Measurements from ENCODE around the gene ESR2.
"Not testable (repeated sequence)": the region's sequence is repeated elsewhere in the genome, so short reads cannot be mapped to it uniquely, and the experiment has no call there.

The ESR2 gene

GRCh38 chr14:64196814-64197411, 97.3 kb downstream of the ESR2 start:
- DNase-seq (ENCODE audit: low read depth) = no peak

- no peak for DNase-seq (ENCODE audit: low read depth)
Measured at GRCh38 chr14:64196056-64196455, 98.1 kb downstream of the ESR2 start.

GRCh38 chr14:64195199-64195598, 99.0 kb downstream of the ESR2 start:
- no peak for DNase-seq (ENCODE audit: low read depth)

- no peak for DNase-seq (ENCODE audit: low read depth)
Measured at GRCh38 chr14:64194404-64194803, 99.8 kb downstream of the ESR2 start.

- DNase-seq (ENCODE audit: low read depth) = no peak
Measured at GRCh38 chr14:64193821-64194220, 100.3 kb downstream of the ESR2 start.

GRCh38 chr14:64191756-64192155, 102.4 kb downstream of the ESR2 start:
- DNase-seq (ENCODE audit: low read depth) = no peak

- DNase-seq (ENCODE audit: low read depth) = no peak
Measured at GRCh38 chr14:64190974-64191502, 103.1 kb downstream of the ESR2 start.

DNA sequence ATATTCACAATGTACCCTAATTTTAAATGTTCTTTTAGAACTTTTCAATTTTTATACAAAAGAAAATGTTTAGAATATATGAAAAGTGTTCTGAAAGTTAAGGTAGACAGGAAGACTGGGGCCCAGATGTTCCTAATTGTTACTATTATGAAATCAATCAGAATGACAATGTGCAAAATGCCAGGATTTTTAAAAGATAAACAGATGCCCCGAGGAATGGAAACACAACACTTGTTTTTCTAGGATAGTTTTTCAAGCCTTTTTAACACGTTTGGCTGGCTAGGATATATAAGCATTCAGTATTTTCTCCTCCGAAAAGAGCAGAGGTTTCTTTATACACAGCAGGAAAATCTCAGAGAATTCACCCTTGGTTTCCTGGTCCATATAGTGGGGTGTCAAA, 106.8 kb downstream of the ESR2 start:
- DNase-seq (ENCODE audit: low read depth) = no peak

GRCh38 chr14:64186231-64187129, 107.7 kb downstream of the ESR2 start:
- DNase-seq (ENCODE audit: low read depth) = no peak

DNA sequence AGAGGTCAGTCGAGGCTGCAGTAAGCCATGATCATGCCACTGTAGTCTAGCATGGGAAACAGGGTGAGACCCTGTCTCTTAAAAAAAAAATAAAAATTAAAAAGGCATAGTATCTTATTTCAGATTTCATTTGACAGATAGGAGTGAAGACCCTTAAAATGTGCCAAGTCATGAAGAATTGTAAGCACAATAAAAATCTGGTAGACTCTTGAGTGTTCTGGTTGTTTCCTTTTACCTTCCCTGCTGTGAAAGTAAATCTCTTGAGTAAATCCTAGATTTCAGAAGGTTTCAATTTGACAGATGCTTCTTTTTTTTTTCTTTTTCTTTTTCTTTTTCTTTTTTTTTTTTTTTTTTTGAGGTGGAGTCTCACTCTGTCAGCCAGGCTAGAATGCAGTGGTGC, 109.0 kb downstream of the ESR2 start:
- DNase-seq (ENCODE audit: low read depth) = no peak

- no peak for DNase-seq (ENCODE audit: low read depth)
Measured at GRCh38 chr14:64184103-64184729, 110.0 kb downstream of the ESR2 start.

DNA sequence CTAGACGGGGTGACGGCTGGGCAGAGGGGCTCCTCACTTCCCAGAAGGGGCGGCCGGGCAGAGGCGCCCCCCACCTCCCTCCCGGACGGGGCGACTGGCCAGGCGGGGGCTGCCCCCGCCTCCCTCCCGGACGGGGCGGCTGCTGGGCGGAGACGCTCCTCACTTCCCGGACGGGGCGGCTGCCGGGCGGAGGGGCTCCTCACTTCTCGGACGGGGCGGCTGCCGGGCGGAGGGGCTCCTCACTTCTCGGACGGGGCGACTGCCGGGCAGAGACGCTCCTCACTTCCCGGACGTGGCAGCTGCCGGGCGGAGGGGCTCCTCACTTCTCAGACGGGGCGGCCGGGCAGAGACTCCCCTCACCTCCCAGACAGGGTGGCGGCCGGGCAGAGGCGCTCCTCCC, 111.3 kb downstream of the ESR2 start:
- DNase-seq (ENCODE audit: low read depth) = not testable (repeated sequence)

DNA sequence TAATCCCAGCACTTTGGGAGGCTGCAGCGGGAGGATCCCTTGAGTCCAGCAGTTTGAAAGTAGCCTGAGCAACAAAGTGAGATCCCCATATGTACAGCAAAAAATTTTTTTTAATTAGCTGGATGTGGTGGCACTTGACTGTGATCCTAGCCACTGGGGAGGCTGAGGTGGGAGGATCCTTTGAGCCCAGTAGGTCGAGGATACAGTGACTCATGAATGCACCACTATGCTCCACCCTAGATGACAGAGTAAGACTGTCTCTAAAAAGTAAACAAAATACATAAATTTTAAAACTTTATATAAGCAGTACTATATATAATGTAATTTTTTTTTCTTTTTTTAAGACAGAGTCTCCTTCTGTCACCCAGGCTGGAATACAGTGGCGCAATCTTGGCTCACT, 115.4 kb downstream of the ESR2 start:
- no peak for DNase-seq (ENCODE audit: low read depth)

GRCh38 chr14:64176330-64176729, 117.8 kb downstream of the ESR2 start:
- DNase-seq (ENCODE audit: low read depth) = no peak

GRCh38 chr14:64174922-64175782, 119.0 kb downstream of the ESR2 start:
- no peak for DNase-seq (ENCODE audit: low read depth)

GRCh38 chr14:64170181-64170580, 124.0 kb downstream of the ESR2 start:
- DNase-seq (ENCODE audit: low read depth) = no peak

- no peak for DNase-seq (ENCODE audit: low read depth)
Measured at GRCh38 chr14:64159588-64159987, 134.6 kb downstream of the ESR2 start.

- no peak for DNase-seq (ENCODE audit: low read depth)
Measured at GRCh38 chr14:64158608-64159007, 135.6 kb downstream of the ESR2 start.

DNA sequence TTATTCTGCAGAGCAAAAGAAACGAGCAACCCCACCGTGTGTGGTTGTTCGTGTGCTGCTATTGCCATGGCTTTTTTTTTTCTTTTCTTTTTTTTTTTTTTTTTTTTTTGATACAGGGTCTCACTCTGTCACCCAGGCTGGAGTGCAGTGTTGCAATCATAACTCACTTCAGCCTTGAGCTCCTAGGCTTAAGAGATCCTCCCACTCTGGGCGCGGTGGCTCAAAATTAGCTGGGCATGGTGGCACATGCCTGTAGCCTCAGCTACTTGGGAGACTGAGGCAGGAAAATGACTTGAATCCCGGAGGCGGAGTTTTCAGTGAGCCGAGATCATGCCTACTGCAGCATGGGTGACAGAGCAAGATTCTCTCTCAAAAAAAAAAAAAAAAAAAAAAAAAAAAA, 144.2 kb downstream of the ESR2 start:
- DNase-seq (ENCODE audit: low read depth) = no peak

DNA sequence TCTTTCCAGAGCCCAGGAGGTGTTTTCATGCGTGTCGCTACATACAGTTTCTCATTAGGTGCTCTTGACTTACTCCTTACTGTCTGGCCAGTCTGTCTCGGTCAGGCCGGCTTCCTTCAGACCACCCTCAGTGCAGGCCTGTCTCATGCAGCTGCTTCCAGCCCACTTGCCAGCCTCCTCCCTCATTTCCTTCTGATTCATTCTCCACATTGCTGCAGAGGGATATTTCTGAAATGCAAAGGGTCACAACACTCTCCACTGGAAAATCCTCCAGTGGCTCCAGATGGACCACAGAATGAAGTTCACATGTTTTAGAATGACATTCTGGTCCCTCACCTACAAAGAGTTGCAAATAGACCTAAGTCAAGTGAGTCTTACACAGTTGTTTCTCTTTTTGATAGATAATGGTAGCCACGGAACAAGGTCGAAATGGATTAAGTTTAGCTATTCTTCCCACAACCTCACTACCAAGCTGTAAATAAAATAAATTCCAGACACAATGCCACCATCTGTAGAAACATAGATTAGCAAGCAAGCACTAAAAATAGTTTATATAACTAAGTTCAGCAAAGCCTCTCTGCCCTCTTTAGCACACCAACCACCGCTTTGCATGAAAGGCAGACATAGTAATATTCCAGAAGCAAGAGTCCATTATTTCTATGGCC, 146.9 kb downstream of the ESR2 start:
- no peak for DNase-seq (ENCODE audit: low read depth)

DNA sequence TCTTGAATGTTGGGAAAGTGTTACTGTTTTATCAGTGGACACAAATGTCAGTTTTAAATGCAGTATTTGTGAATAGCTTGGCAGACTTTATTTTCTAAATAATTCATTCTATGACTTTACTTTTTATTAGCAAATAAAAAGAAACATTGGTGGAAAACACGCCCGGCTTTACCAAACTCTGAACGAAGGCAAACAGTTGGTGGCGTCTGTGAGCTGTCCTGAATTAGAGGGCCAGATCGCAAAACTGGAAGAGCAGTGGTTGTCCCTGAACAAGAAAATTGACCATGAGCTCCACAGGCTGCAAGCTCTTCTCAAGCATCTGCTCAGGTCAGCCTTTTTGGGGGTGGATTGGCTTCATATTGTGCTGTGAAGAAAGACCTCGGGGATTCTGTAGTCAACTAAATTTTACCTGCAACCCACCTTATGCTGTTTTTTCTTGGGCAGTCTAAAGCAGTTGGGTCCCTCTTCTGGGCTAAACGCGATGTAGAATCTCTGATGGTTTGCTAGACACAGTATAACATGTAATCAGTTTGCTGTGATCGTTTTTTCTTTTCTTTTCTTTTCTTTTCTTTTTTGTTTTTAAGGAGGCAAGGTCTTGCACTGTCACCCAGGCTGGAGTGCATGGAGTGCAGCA, 156.4 kb downstream of the ESR2 start:
- no peak for DNase-seq (ENCODE audit: low read depth)

All from stimulated activated CD8-positive, alpha-beta memory T cell treated with anti-CD3 and anti-CD28 coated beads, Interleukin-15, amount 100 ng/mL, for 24 hours (primary cell).